H9 (cell line): Measurements from ENCODE around the gene BUB1. TPM values are rescaled to one million over a fixed set of nuclear protein-coding genes. Genes with fewer than 3 reads are reported as not detected.

Experiments used
- DNase-seq: peaks from one replicate; pipeline ENCODE4 v3.0.0-alpha.2; 2017
- H2AFZ ChIP-seq: one replicate; pipeline ENCODE4 v1.6.1; 2013; ENCODE audit warnings: mild to moderate bottlenecking, low read length, control low read depth, moderate library complexity
- H2AK5ac ChIP-seq: 2 replicates; pipeline ENCODE4 v1.6.1; 2013; ENCODE audit warnings: low read length, control low read depth, mixed read lengths; ENCODE audit not compliant: insufficient read length
- H2BK120ac ChIP-seq: one replicate; pipeline ENCODE4 v1.6.1; 2013; ENCODE audit warnings: low read depth, mild to moderate bottlenecking, low read length, control low read depth, inconsistent platforms; ENCODE audit not compliant: poor library complexity, severe bottlenecking
- H2BK12ac ChIP-seq: 2 replicates; pipeline ENCODE4 v1.6.1; 2013; ENCODE audit warnings: low read length, control low read depth, mixed read lengths, low read depth; ENCODE audit not compliant: insufficient read length
- H2BK15ac ChIP-seq: 2 replicates; pipeline ENCODE4 v1.6.1; 2013; ENCODE audit warnings: low read depth, low read length, control low read depth
- H2BK20ac ChIP-seq: one replicate; pipeline ENCODE4 v1.6.1; 2013; ENCODE audit warnings: low read depth, mild to moderate bottlenecking, low read length, control low read depth, inconsistent platforms; ENCODE audit not compliant: poor library complexity, severe bottlenecking
- H2BK5ac ChIP-seq: 2 replicates; pipeline ENCODE4 v1.6.1; 2013; ENCODE audit warnings: low read length, control low read depth, mixed read lengths; ENCODE audit not compliant: insufficient read length
- H3K14ac ChIP-seq: 2 replicates; pipeline ENCODE4 v1.6.1; 2013; ENCODE audit warnings: low read length, control low read depth; ENCODE audit not compliant: insufficient read depth
- H3K18ac ChIP-seq: 2 replicates; pipeline ENCODE4 v1.6.1; 2013; ENCODE audit warnings: low read depth, mild to moderate bottlenecking, mixed read lengths, low read length, control low read depth; ENCODE audit not compliant: insufficient read length
- H3K23ac ChIP-seq: 2 replicates; pipeline ENCODE4 v1.6.1; 2013; ENCODE audit warnings: low read length, control low read depth, mixed read lengths, low read depth; ENCODE audit not compliant: insufficient read length
- H3K23me2 ChIP-seq: 2 replicates; pipeline ENCODE4 v1.6.1; 2013; ENCODE audit warnings: low read depth, mild to moderate bottlenecking, mixed read lengths, low read length, control low read depth; ENCODE audit not compliant: insufficient read length, poor library complexity, severe bottlenecking
- H3K27ac ChIP-seq: 2 replicates; pipeline ENCODE4 v1.5.1; 2013; ENCODE audit warnings: low read length, control low read depth, mixed read lengths, low read depth; ENCODE audit not compliant: insufficient read length
- H3K27me3 ChIP-seq: 2 replicates; pipeline ENCODE4 v1.6.1; 2013; ENCODE audit warnings: low read length, control low read depth, inconsistent platforms; ENCODE audit not compliant: insufficient read depth
- H3K4ac ChIP-seq: 2 replicates; pipeline ENCODE4 v1.6.1; 2013; ENCODE audit warnings: low read depth, mild to moderate bottlenecking, control low read depth, inconsistent platforms, low read length, moderate library complexity
- H3K4me1 ChIP-seq: 2 replicates; pipeline ENCODE4 v1.6.1; 2013; ENCODE audit warnings: low read length, control low read depth, inconsistent platforms; ENCODE audit not compliant: insufficient read depth
- H3K4me2 ChIP-seq: 2 replicates; pipeline ENCODE4 v1.6.1; 2013; ENCODE audit warnings: low read length, control low read depth, mixed read lengths; ENCODE audit not compliant: insufficient read length, insufficient read depth
- H3K56ac ChIP-seq: 2 replicates; pipeline ENCODE4 v1.6.1; 2013; ENCODE audit warnings: low read depth, mild to moderate bottlenecking, mixed read lengths, low read length, control low read depth; ENCODE audit not compliant: insufficient read length
- H3K79me1 ChIP-seq: 2 replicates; pipeline ENCODE4 v1.6.1; 2013; ENCODE audit warnings: low read depth, mild to moderate bottlenecking, moderate library complexity, low read length, control low read depth, inconsistent platforms; ENCODE audit not compliant: insufficient read depth, poor library complexity, severe bottlenecking
- H3K79me2 ChIP-seq: 2 replicates; pipeline ENCODE4 v1.6.1; 2013; ENCODE audit warnings: low read length, control low read depth, inconsistent platforms; ENCODE audit not compliant: insufficient read depth
- H3K9ac ChIP-seq: 2 replicates; pipeline ENCODE4 v1.6.1; 2013; ENCODE audit warnings: low read length, control low read depth, mixed read lengths; ENCODE audit not compliant: insufficient read length; ENCODE audit errors: extremely low read depth
- H3K9me3 ChIP-seq: one replicate; pipeline ENCODE4 v1.6.1; 2013; ENCODE audit warnings: low read depth, low read length, inconsistent platforms; ENCODE audit not compliant: control insufficient read depth
- H3T11ph ChIP-seq: one replicate; pipeline ENCODE4 v1.6.1; 2013; ENCODE audit warnings: mild to moderate bottlenecking, low read length, control low read depth, inconsistent platforms
- H4K20me1 ChIP-seq: one replicate; pipeline ENCODE4 v1.6.1; 2013; ENCODE audit not compliant: control insufficient read depth, insufficient read length, insufficient read depth
- H4K5ac ChIP-seq: 2 replicates; pipeline ENCODE4 v1.6.1; 2013; ENCODE audit warnings: low read depth, mild to moderate bottlenecking, mixed read lengths, low read length, control low read depth; ENCODE audit not compliant: insufficient read length
- H4K8ac ChIP-seq: replicated peaks from 2 replicates; pipeline ENCODE4 v1.6.1; 2013; ENCODE audit warnings: low read length, control low read depth, mixed read lengths, low read depth; ENCODE audit not compliant: insufficient read length
- H4K91ac ChIP-seq: 2 replicates; pipeline ENCODE4 v1.6.1; 2013; ENCODE audit warnings: low read depth, mild to moderate bottlenecking, moderate library complexity, mixed read lengths, low read length, control low read depth; ENCODE audit not compliant: insufficient read length
- H3K27ac Mint-ChIP-seq, 3 experiments: 2 replicates in 2 of 3; 3 replicates in 1 of 3; pipeline ENCODE4 v1.8.0; 2020 to 2021; ENCODE audit warnings: mixed read lengths in 3 of 3, mild to moderate bottlenecking in 1 of 3, moderate library complexity in 1 of 3
- H3K27me3 Mint-ChIP-seq: 2 replicates; pipeline ENCODE4 v1.8.0; 2021; ENCODE audit warnings: low read depth, mild to moderate bottlenecking, moderate library complexity, mixed read lengths
- H3K36me3 Mint-ChIP-seq, 3 experiments: 2 replicates in 2 of 3; 3 replicates in 1 of 3; pipeline ENCODE4 v1.8.0; 2020 to 2021; ENCODE audit warnings: low read depth in 3 of 3, mixed read lengths in 3 of 3; ENCODE audit not compliant: insufficient read depth in 1 of 3
- H3K4me1 Mint-ChIP-seq, 2 experiments: 2 replicates each; pipeline ENCODE4 v1.8.0; 2020; ENCODE audit warnings: mixed read lengths in 2 of 2
- H3K4me3 Mint-ChIP-seq, 2 experiments: 2 replicates in 1 of 2; 3 replicates in 1 of 2; pipeline ENCODE4 v1.8.0; 2020 to 2021; ENCODE audit warnings: mild to moderate bottlenecking in 2 of 2, mixed read lengths in 2 of 2, moderate library complexity in 1 of 2
- H3K9me3 Mint-ChIP-seq, 2 experiments: 2 replicates in 1 of 2; 3 replicates in 1 of 2; pipeline ENCODE4 v1.8.0; 2020; ENCODE audit warnings: mild to moderate bottlenecking in 2 of 2, mixed read lengths in 2 of 2, moderate library complexity in 1 of 2
- CTCF ChIP-seq: fragments of 200-600 bp; sonication (generic); conservative IDR thresholded peaks from 3 replicates; pipeline ENCODE4 v1.8.0; 2021; ENCODE audit warnings: antibody characterized with exemption, mild to moderate bottlenecking
- WGBS: extraction: QIAGEN DNeasy Blood & Tissue Kit; methylation state at CpG from one replicate; pipeline ENCODE4 v1.1.7; 2013; ENCODE audit warnings: missing lambda C conversion rate, low lambda C conversion rate, mixed read lengths; ENCODE audit not compliant: insufficient read length; ENCODE audit errors: extremely low coverage; 5-methylcytosine and 5-hydroxymethylcytosine counted together
- total RNA-seq: library from RNA; stranded (reverse); gene quantifications from 2 replicates; pipeline ENCODE4 v1.2.1, GENCODE V29; 2021

The BUB1 gene
- total RNA-seq, 1 experiment from 2014 or later: 144 TPM

- TF ChIP-seq CTCF: no peak
- Histone ChIP-seq H4K20me1 (no peaks in the 10 kb centered on the region), H3K27me3 (no peaks in the 10 kb centered on the region), H3K79me1 (peaks cover 15% of the 10 kb centered on the region), H3K9ac (no peak overlapping the region), H2BK5ac (no peak overlapping the region), H2BK20ac (no peak overlapping the region), H2AK5ac (no peak overlapping the region), H3K4ac (no peak overlapping the region), H3K27ac (no peak overlapping the region), H2BK120ac (no peak overlapping the region), H3K23me2 (peaks cover 7% of the 10 kb centered on the region), H3K9me3 (no peaks in the 10 kb centered on the region), H3K23ac (no peak overlapping the region), H3K18ac (no peak overlapping the region), H3T11ph (no peak overlapping the region), H3K4me1 (peaks cover 5% of the 10 kb centered on the region; the same call in 1 of the 2 replicates), H2AFZ (no peak overlapping the region), H2BK12ac (no peak overlapping the region), H3K4me2 (peak overlapping the region; percentile 14), H3K14ac (no peak overlapping the region), H3K79me2 (peaks cover 23% of the 10 kb centered on the region), H2BK15ac (no peak overlapping the region), H4K91ac (no peak overlapping the region), H3K56ac (no peak overlapping the region), H4K8ac (no peak overlapping the region), H4K5ac (no peak overlapping the region)
- WGBS: no CpG with 5 or more reads among the region's 6 CpGs
- H3K36me3 Mint-ChIP-seq: peaks cover 40 to 55% (median 50%) of the 10 kb centered on the region in 3 experiments
- H3K9me3 Mint-ChIP-seq: peaks cover 0 to 1% of the 10 kb centered on the region in 2 experiments; a peak in 2 of 5 replicates
- H3K4me3 Mint-ChIP-seq: peak overlapping the region; percentile 52 to 76; a peak in 4 of 5 replicates
- no peak for DNase-seq
- H3K4me1 Mint-ChIP-seq: peaks cover 43 to 46% of the 10 kb centered on the region in 2 experiments
- peaks cover 1% of the 10 kb centered on the region; the same call in 1 of the 2 replicates for H3K27me3 Mint-ChIP-seq
- peak overlapping the region in 2 of 3 experiments; percentile 33 to 76; a peak in 2 of 7 replicates for H3K27ac Mint-ChIP-seq
Measured at GRCh38 chr2:110675679-110676078, 2.2 kb downstream of the BUB1 start.
